Activated effector memory CD4-positive, alpha-beta T cell treated with anti-CD3 and anti-CD28 coated beads, Interleukin-2, amount 50 U/mL, for 16 hours (primary cell): ENCODE results near the gene HAO2.
"Not testable (repeated sequence)": the region's sequence is repeated elsewhere in the genome, so short reads cannot be mapped to it uniquely, and the experiment has no call there.

Experiments
- DNase-seq: peaks from one replicate; pipeline ENCODE4 v3.0.0-alpha.2; 2020

HAO2 gene

DNA sequence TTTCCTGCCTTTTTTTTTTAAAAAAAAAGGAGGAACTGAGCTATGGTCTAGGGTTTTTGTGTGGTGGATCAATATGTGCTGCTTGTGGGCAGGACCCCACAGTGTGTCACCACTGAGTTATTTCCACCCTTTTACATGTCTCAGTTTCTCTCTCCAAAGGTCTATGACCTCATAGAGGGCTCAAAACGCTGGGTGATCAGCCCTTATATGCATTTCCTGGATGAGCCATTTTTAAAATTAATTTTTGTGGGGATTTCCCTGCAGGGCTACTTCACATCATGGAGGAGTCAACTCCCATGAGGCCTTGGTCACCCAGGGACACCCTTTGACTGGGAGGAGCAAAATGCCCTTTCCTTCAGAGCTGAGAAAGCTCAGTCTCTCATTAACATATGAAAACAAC is 20.7 kb upstream of the HAO2 start:
- no peak for DNase-seq

GRCh38 chr1:119348941-119349340 is 19.6 kb upstream of the HAO2 start:
- DNase-seq, result no peak

- not testable (repeated sequence) for DNase-seq
Measured at GRCh38 chr1:119350866-119351265, 17.7 kb upstream of the HAO2 start.

GRCh38 chr1:119351997-119352396 is 16.6 kb upstream of the HAO2 start:
- DNase-seq, result no peak

DNA sequence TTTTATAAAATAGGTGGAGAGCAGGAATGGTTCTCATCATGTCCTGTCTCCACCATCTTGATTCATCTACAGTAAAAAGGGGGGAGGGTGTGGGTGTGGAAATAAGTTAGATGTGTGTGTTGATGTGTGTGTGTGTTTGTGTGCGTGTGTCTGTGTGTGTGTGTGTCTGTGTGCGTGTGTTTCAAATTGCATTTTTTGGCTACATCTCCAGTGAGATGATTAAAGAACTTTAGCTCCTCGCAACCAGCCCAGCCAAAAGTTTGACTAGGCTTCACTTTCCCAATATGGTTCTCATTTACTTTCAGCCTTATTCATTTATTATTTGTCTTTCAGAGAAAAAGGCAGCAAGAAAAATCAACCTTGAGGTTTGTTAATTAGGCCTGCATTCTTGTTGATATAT is 14.7 kb upstream of the HAO2 start:
- no peak for DNase-seq

- no peak for DNase-seq
Measured at GRCh38 chr1:119358636-119359035, 9.9 kb upstream of the HAO2 start.

DNA sequence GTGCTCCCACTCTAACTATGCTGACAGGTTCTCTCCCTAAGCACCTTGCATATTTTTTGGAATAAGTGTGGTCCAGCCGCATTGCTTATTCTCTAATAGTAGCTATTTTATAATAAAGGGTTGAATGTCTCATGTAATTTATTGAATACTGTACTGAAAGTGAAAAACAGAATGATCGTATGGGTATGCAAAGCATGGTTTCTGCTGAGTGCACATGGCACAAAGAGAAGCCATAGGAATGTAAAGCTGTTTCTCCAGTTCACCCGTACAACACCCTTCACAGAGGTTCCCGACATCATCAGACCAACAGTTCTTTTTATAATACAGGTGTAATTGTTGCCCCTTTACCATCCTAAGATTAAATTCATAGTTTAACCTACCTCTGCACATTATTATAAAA is 8.9 kb upstream of the HAO2 start:
- DNase-seq, result no peak

- no peak for DNase-seq
Measured at GRCh38 chr1:119361205-119361604, 7.4 kb upstream of the HAO2 start.

DNA sequence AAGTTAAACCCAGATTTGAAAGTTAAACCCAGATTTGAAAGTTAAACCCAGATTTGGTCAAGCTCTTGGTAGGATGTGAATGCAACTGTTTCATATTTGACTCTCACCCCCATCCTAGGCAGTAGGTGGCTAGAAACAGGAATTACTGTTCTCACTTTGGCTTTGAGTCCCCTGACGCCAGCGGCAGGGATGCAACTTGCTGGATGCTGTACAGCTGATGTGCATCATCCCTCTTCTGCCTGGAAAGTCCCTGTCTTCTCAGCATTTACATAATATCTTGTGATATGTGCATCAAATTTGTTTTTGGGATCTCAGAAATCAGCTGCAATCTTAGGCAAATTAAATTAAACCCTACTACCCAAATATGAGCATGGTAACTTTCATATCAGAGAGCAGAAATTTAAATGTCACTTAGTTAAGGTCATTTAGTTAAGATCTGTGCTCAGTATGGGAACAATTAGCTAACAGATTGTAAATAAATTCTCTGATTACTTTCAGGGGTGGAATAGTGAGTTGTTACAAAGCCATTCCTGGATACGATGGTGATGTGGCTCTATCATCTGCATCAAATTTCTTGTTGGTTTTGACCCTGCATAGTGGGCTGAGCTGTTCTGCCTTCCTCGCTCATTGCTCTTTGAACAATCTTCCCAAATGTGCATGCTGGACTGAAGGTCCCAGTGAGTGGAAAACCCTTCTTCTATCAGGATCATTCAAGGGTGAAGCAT is 6.8 kb upstream of the HAO2 start:
- DNase-seq, result no peak

GRCh38 chr1:119363162-119363561 is 5.4 kb upstream of the HAO2 start:
- no peak for DNase-seq

DNA sequence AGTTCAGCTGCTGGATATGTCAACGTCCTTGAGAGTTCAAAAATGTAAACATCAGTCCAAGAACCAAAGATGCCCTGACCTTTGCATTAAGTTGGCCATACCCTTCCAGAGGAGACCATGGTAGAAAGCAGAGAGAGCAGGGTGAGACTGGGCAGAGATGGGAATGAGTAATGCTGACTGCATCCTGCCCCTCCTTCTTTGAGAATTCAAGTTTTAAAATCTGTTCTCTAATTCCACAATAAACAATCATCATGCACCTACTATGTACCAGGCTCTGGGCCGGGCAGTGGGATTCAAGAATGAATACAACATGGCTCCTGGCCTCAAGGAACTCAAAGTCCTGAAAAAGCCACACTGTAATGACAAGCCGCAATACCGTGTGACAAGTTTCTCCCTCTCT is 3.9 kb upstream of the HAO2 start:
- DNase-seq, result no peak

- no peak for DNase-seq
Measured at GRCh38 chr1:119366424-119366823, 2.2 kb upstream of the HAO2 start.

DNA sequence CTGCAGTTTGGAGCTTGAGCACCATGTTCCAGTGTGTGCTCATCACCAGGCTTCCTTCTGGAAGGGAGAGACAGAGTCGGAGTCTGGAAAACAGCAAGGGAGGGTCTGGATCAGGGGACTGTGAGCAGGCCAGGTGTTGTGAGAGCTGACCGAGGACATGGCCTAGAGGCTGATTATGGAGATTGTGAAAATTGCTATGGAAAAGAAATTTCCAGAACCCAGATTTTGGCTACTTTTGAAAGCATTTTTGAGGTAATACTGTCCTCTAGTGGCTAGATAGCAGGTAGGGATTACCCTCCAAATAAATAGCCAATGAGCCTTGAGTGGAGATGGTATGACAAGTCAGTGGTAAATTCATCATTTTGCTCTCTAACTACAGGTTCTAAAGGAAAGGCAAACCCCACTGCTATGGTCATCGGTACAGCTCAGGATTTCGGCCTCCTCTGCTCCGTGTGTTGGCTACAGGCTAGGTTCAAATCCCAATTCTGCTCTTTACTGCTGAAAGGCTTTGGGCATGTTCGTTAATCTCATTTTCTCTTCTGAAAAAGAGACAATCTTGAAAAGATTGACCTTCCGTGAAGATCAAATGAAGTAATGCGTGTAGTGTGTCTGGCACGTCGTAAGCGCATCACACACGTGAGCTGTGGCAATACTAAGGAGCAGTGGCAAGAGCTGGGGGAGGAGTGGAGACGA is 1.0 kb upstream of the HAO2 start:
- no peak for DNase-seq

DNA sequence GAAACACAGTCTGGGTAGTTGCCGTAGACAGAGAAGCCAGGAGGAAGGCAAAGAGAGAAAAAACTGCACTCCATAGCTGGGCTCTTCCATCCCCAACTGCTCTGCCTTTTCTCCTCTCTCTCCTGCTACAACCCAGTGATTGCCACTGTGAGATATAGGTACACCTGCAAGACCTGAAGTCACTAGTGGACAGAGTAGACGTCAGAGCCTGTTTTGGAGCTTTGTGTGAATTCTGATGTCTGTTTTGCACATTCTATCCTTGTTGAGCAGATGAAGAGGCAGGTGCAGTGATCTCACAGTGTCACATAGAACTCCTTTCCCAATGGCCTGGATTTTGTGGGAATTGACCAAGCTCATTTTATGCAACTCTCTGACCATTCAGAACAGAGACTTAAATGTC is 2.2 kb downstream of the HAO2 start:
- DNase-seq, result no peak

DNA sequence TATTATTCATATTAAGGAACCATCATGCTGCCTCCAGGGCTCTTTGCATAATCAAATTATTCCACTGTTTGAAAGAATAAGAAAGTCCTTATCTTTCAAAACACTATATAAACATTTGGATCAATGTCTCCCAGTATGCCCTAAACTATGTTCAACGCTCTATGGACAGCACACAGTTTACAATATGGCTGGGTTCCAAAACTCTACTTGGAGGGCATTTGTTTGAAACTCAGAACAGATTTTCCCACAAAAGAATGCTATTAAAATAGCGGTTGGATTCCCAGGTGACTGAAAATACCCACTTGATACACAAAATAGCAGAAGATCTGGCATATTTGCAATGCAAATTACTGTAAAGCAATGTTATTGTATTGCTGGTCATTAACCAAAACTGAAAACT is 3.2 kb downstream of the HAO2 start:
- no peak for DNase-seq

DNA sequence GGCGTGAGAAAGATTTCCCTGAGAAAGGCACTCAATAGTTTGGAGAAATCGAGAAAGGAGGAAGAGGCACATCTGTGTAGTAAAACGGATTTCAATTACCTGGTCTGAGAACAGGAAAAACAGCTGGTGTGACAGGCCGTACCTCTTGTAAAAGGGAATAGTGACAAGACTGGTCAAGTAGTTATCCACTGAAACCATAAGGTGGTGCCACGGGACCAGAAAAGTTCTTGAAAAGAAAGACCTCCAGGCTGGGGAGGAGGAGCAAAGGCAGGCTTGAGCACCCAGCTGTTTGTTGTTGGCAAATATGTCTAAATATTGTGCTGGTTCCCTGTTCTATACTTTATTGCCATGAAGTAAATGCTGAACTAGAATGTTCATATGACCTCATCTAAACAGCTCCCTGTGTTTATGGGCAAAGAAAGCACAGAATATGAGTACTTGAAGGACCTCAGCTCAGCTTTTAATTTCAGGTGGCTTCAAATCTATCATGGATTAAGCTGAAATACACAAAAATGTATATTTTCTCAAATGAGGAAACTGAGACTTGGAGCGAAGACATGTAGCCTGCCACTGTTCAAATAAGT is 4.0 kb downstream of the HAO2 start:
- DNase-seq, result no peak

DNA sequence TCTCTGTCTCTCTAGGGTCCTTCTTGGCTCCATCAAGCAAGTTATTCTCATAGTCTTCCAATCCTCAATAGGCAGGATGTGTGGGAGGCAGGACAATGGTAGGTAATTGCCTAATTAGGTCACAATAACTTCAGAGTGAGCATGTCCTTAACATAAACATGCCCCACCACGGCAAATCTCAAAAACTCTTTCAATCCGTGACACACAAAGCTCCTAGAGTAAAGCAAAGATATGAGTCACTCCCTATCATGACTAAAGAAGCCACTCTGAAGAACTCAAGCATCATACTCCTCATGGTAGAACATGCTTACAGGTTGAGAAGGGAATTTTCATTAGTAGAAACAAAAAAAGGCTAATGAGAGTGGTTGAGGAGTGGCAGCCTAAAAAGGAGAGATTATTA is 4.9 kb downstream of the HAO2 start:
- no peak for DNase-seq

DNA sequence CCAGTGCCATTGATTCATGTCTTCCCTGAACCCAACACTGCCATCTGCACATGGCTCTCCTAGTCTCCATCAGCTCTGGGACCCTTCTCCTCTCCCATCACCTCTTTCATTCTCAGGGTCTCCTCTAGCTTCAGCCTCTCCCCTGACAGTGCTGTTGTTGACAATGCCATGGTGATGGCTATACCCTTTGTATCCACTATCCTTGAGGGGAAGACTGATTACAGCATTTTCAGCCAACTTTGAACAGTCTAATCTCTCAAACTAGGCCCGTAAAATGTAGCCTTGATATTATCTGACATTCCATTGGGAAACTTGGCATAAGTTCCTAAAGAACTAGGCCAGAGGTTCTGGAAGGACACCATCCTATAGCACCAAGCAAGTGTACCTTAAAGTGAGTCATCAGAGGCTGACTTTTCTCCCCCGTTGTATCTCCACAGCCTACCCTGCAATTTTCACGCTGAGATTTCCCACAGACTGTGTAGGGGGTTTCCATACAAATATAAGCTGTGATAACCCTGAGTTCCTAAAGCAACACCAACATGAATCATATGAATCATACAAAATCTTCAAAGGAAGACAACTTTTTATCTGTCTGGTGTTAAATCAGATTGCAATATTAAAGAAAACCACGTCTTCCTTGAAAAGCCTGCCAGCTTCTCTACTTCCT is 5.8 kb downstream of the HAO2 start:
- no peak for DNase-seq

DNA sequence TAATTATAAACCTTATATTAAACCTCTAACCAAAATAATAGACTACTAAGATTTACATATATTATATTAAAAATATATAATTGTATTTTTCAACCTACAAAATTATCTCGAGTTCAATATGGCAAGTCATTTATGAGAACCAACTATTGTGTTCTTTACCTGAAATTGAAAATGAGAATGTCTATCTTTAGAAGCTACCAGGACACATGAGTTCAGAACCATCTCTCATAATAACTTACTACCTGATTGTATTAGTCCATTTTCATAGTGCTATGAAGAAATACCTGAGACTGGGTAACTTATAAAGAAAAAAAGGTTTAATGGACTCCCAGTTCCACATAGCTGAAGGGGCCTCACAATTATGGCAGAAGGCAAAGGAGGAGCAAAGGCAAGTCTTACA is 6.8 kb downstream of the HAO2 start:
- no peak for DNase-seq

DNA sequence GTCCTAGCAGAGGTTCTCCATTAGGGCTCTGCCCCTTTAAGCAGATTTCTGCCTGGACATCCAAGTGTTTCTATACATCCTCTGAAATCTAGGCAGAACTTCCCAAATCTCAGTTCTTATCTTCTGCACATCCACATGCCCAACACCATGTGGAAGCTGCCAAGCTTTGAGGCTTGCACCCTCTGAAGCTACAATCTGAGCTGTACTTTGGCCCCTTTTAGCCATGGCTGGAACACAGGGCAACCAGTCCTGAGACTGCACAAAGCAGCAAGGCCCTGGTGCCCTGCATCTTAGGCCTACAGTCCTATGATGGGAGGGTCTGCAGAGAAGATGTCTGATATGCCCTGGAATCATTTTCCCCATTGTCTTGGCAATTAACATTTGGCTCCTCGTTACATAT is 8.0 kb downstream of the HAO2 start:
- DNase-seq, result no peak

- not testable (repeated sequence) for DNase-seq
Measured at GRCh38 chr1:119377594-119377993, 9.0 kb downstream of the HAO2 start.

DNA sequence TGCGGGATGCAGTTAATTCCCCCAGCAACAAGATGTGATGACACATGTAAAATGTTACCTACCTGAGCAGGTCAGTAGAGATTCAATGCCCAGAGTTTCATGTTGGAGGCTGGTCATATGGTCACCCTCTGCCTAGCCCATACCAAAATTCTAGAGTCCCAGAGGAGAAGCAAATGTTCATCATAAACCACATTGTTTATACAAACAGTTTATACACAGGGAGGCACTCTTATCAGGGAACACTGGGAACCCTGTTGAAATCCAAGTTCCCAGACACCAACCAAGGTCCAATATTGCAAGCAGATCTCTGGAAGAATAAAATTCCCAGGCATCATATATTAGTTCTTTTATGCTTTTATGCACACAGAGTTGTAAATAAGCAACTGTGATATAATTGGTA is 10.5 kb downstream of the HAO2 start:
- no peak for DNase-seq

GRCh38 chr1:119380304-119380703 is 11.7 kb downstream of the HAO2 start:
- no peak for DNase-seq
